DND-41 (cell line): ENCODE data around the gene ATP6AP1.

Experiments
- ATAC-seq: fragments of 200-7000 bp; cut with Tn5 transposase; 3 replicates; pipeline ENCODE4 v1.9.1; 2021; ENCODE audit warnings: low read depth; ENCODE audit not compliant: insufficient read depth
- DNase-seq: peaks from one replicate; pipeline ENCODE4 v3.0.0-alpha.2; 2020
- H2AFZ ChIP-seq: 2 replicates; pipeline ENCODE4 v1.6.0; 2012; ENCODE audit warnings: low read depth, low read length
- H3K27ac ChIP-seq: 2 replicates; pipeline ENCODE4 v1.5.1; 2012; ENCODE audit warnings: low read length, inconsistent platforms
- H3K27me3 ChIP-seq: fragments of 200-600 bp; sonication (generic); 2 replicates; pipeline ENCODE4 v1.6.0; 2012; ENCODE audit warnings: low read length, mild to moderate bottlenecking, inconsistent platforms; ENCODE audit not compliant: insufficient read depth, poor library complexity
- H3K36me3 ChIP-seq: 2 replicates; pipeline ENCODE4 v1.5.1; 2012; ENCODE audit warnings: low read length, inconsistent platforms; ENCODE audit not compliant: insufficient read depth
- H3K4me1 ChIP-seq: 2 replicates; pipeline ENCODE4 v1.5.1; 2012; ENCODE audit warnings: mild to moderate bottlenecking, low read length; ENCODE audit not compliant: insufficient read depth
- H3K4me2 ChIP-seq: 2 replicates; pipeline ENCODE4 v1.6.0; 2012; ENCODE audit warnings: mild to moderate bottlenecking, moderate library complexity, low read length, inconsistent platforms; ENCODE audit not compliant: insufficient read depth
- H3K4me3 ChIP-seq, 2 experiments: fragments of 200-600 bp in 1 of 2; shearing (Covaris generic) in 1 of 2; 2 replicates each; pipeline ENCODE4 v1.5.1; 2012 to 2016; ENCODE audit warnings: inconsistent platforms in 2 of 2, low read length in 2 of 2, mild to moderate bottlenecking in 2 of 2, low read depth in 1 of 2, moderate library complexity in 1 of 2
- H3K79me2 ChIP-seq: 2 replicates; pipeline ENCODE4 v1.6.0; 2012; ENCODE audit warnings: low read length, inconsistent platforms; ENCODE audit not compliant: insufficient read depth
- H3K9ac ChIP-seq: 2 replicates; pipeline ENCODE4 v1.6.0; 2012; ENCODE audit warnings: low read depth, mild to moderate bottlenecking, inconsistent platforms, low read length, moderate library complexity
- H3K9me3 ChIP-seq: 2 replicates; pipeline ENCODE4 v1.5.1; 2012; ENCODE audit warnings: low read length, moderate library complexity, mild to moderate bottlenecking, inconsistent platforms; ENCODE audit not compliant: insufficient read depth, severe bottlenecking
- H4K20me1 ChIP-seq: 2 replicates; pipeline ENCODE4 v1.6.0; 2012; ENCODE audit warnings: low read length; ENCODE audit not compliant: insufficient read depth
- CTCF ChIP-seq: IDR thresholded peaks from 2 replicates; pipeline ENCODE4 v1.5.1; 2012; ENCODE audit warnings: borderline replicate concordance, low read length, moderate library complexity, mild to moderate bottlenecking; ENCODE audit not compliant: poor library complexity, severe bottlenecking; ENCODE audit errors: extremely low read depth
- EZH2 ChIP-seq: IDR thresholded peaks from 3 replicates; pipeline ENCODE4 v1.6.1; 2012; ENCODE audit warnings: borderline replicate concordance, low read depth, mild to moderate bottlenecking, moderate library complexity, low read length, inconsistent platforms; ENCODE audit not compliant: severe bottlenecking

Gene ATP6AP1

GRCh38 chrX:154428176-154429171, at the start of gene ATP6AP1:
ATP6AP1 (plus strand) TSS chrX:154428677; CDS start chrX:154428693, 16 bp downstream.
- Histone ChIP-seq H3K27me3 (no peaks in the 10 kb centered on the region), H3K27ac (peak within 1 kb of the TSS; percentile 75), H3K4me1 (peaks cover 34% of the 10 kb centered on the region), H3K4me2 (peak within 1 kb of the TSS; percentile 86), H3K9ac (peak within 1 kb of the TSS; percentile 79), H2AFZ (peak within 1 kb of the TSS; percentile 68), H4K20me1 (no peaks in the 10 kb centered on the region), H3K4me3 (peak within 1 kb of the TSS; percentile 46 to 88; a peak in 3 of 4 replicates), H3K79me2 (peaks cover 30% of the 10 kb centered on the region), H3K36me3 (peaks cover 20% of the 10 kb centered on the region), H3K9me3 (no peaks in the 10 kb centered on the region)
- DNase-seq (peak; percentile 94), ATAC-seq (peak; percentile 100)
- peak; percentile 40 for TF ChIP-seq CTCF
- TF ChIP-seq EZH2, result no peak

- H3K9me3 ChIP-seq, result no peaks in the 10 kb centered on the region
- TF ChIP-seq CTCF, result no peak
- TF ChIP-seq EZH2, result no peak
- H3K36me3 ChIP-seq, result peaks cover 18% of the 10 kb centered on the region; the same call in 1 of the 2 replicates
- peaks cover 25% of the 10 kb centered on the region for H3K4me1 ChIP-seq
- H3K9ac ChIP-seq, result peak within 1 kb of the TSS; percentile 97
- peaks cover 13% of the 10 kb centered on the region for H4K20me1 ChIP-seq
- peaks cover 22% of the 10 kb centered on the region for H3K79me2 ChIP-seq
- no peaks in the 10 kb centered on the region for H3K27me3 ChIP-seq
- ATAC-seq, result peak; percentile 86
- H2AFZ ChIP-seq, result peak within 1 kb of the TSS; percentile 71
- H3K4me3 ChIP-seq, result peak within 1 kb of the TSS; percentile 80 to 91
- peak; percentile 97 for DNase-seq
- peak within 1 kb of the TSS; percentile 93 for H3K4me2 ChIP-seq
- peak within 1 kb of the TSS; percentile 92 for H3K27ac ChIP-seq
Observed at GRCh38 chrX:154378799-154379568, 49.5 kb upstream of the ATP6AP1 start, which contains the start of gene EMD. EMD (plus strand) TSS chrX:154379295; CDS start chrX:154379485, 190 bp downstream.

- peak overlapping the region; percentile 97 for H3K9ac ChIP-seq
- H3K4me3 ChIP-seq, result peak overlapping the region; percentile 80 to 91
- peaks cover 18% of the 10 kb centered on the region; the same call in 1 of the 2 replicates for H3K36me3 ChIP-seq
- TF ChIP-seq CTCF, result no peak
- TF ChIP-seq EZH2, result no peak
- no peak for ATAC-seq
- H3K27me3 ChIP-seq, result no peaks in the 10 kb centered on the region
- no peaks in the 10 kb centered on the region for H3K9me3 ChIP-seq
- peaks cover 13% of the 10 kb centered on the region for H4K20me1 ChIP-seq
- H3K4me2 ChIP-seq, result peak overlapping the region; percentile 93
- DNase-seq, result peak; percentile 26
- peaks cover 22% of the 10 kb centered on the region for H3K79me2 ChIP-seq
- peak overlapping the region; percentile 71 for H2AFZ ChIP-seq
- peaks cover 25% of the 10 kb centered on the region for H3K4me1 ChIP-seq
- peak overlapping the region; percentile 92 for H3K27ac ChIP-seq
Observed at GRCh38 chrX:154379569-154379951, 48.9 kb upstream of the ATP6AP1 start.
